ENCODE data around the gene L3MBTL4. TPM values are rescaled to one million over a fixed set of nuclear protein-coding genes. Genes with fewer than 3 reads are reported as not detected.

The L3MBTL4 gene
- total and polyA plus RNA-seq, 10 of the 15 experiments (the other 5 are each of a cell fraction or from before 2014, with no cell fraction given) = 1.3 to 8.7 (median 3.8) TPM

GRCh38 chr18:6370886-6371635, 43.6 kb downstream of the L3MBTL4 start:
- no peak overlapping the region for H2AFZ ChIP-seq (ENCODE audit: control insufficient read depth, low read depth, low read length)
- intact Hi-C loops (cut with micrococcal nuclease; ENCODE audit: unreplicated experiment) (no loop called here), in situ Hi-C loops (cut with MboI) (no loop called here)
- H3K79me2 ChIP-seq (ENCODE audit: control insufficient read depth, insufficient read depth, low read length) = no peaks in the 10 kb centered on the region
- H3K4me1 ChIP-seq (ENCODE audit: control insufficient read depth, insufficient read depth, low read length) = no peaks in the 10 kb centered on the region
- ChIA-PET CTCF (no interaction called here), POLR2A (no interaction called here), SMC1A (ENCODE audit: uncharacterized antibody, unreplicated experiment) (no interaction called here), RAD21 (ENCODE audit: unreplicated experiment) (no interaction called here)
- no peak overlapping the region for H3K4me3 ChIP-seq
- TF ChIP-seq ZNF592 (IDR thresholded peaks at IDR 0.05) = no peak
- TF ChIP-seq RCOR1 (conservative IDR thresholded peaks at IDR 0.05; ENCODE audit: low read depth, low read length) = no peak
- TF ChIP-seq EP300 (IDR thresholded peaks at IDR 0.05; ENCODE audit: borderline replicate concordance in 1 of 2, control insufficient read depth in 1 of 2, low read depth in 2 of 2, low read length in 2 of 2) = no peak
- no peak for TF ChIP-seq CEBPZ (IDR thresholded peaks at IDR 0.05; ENCODE audit: low read depth, low read length)
- no peaks in the 10 kb centered on the region for H3K36me3 ChIP-seq (ENCODE audit: control insufficient read depth in 2 of 2, insufficient read depth in 2 of 2, low read length in 1 of 2)
- no peak overlapping the region for H3K9ac ChIP-seq (ENCODE audit: control insufficient read depth, insufficient read depth, low read length)
- ATAC-seq (no peak), DNase-seq (ENCODE audit: low read depth, low spot score) (no peak), FAIRE-seq (no peak)
- no peaks in the 10 kb centered on the region for H3K9me3 ChIP-seq (replicated peaks; ENCODE audit: control insufficient read depth, insufficient read depth, low read length)
- WGBS (ENCODE audit: insufficient coverage, insufficient replicate concordance, low lambda C conversion rate, missing lambda C conversion rate) = 63% methylated on average over 12 of the region's 12 CpGs
- H4K20me1 ChIP-seq (ENCODE audit: control insufficient read depth, insufficient read depth) = no peaks in the 10 kb centered on the region
- BruUV-seq (replicated peaks) = no TSS peak
- H3K27me3 ChIP-seq (replicated peaks in 1 of 2; ENCODE audit: control insufficient read depth in 2 of 2, insufficient read depth in 2 of 2, low read length in 1 of 2) = no peaks in the 10 kb centered on the region
- H3K27ac ChIP-seq (ENCODE audit: control insufficient read depth, insufficient read depth) = no peak overlapping the region
- no peak overlapping the region for H3K4me2 ChIP-seq (ENCODE audit: control insufficient read depth, insufficient read depth)
